T-helper 2 cell (primary cell): Measurements from ENCODE around the gene ADNP2.
"Not testable (repeated sequence)": the region's sequence is repeated elsewhere in the genome, so short reads cannot be mapped to it uniquely, and the experiment has no call there.

ENCODE experiments used
- DNase-seq, 5 experiments: peaks; one replicate each; pipeline versions ENCODE4 v3.0.0 to v3.0.0-alpha.2; 2012 to 2022

Gene ADNP2

GRCh38 chr18:80145196-80145804 lies 36.2 kb downstream of the ADNP2 start:
- no peak for DNase-seq

- DNase-seq: no peak
Observed at GRCh38 chr18:80147037-80147417, 38.0 kb downstream of the ADNP2 start.

DNA sequence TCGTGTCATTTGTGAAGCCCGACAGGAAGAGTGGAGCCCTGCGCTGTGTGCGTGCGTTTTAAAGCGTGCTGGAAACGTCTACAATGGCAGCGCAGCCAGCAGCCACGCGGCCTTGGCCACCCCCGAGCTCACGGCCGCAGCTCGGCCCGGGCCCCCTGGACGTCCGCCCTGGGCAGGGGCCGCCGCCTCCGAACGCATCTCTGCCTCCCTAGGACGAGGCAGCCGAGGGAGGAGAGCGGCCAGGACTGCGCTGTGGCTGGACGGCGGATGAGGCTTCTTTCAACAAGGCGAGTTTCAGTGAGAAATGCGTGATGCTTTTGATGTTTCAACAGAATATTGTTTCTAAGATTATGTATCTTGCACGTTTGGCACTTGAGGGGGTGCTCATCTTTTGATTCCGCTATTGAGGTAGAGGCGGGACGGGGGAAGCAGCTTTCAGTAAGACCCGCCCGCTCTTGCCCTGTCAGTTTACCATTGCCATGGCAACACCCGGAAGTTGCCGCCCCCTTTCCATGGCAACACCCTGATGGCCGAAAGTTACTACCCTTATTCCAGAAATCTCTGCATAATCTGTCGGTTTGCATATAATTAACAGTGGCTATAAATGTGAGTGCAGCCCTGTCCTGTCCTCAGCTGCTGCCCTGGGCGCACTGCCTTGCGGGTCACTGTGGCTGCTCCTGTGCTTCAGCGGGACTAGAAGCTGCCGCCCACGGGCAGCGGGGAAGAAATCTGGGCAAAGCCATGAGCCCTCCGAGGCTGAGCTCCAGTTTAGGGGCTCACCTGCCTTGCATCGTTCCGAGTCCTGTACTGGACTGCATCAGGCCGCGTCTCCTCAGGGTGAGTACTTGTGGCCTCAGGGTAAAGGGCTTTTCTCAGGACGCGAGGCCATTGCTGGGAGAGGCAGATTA lies 38.6 kb downstream of the ADNP2 start:
- DNase-seq: peak in 4 of 5 experiments; percentile 54 to 85 (median 64)

GRCh38 chr18:80148326-80149199 lies 39.5 kb downstream of the ADNP2 start:
- DNase-seq: no peak

- no peak for DNase-seq
Observed at GRCh38 chr18:80149667-80150066, 40.6 kb downstream of the ADNP2 start.

DNA sequence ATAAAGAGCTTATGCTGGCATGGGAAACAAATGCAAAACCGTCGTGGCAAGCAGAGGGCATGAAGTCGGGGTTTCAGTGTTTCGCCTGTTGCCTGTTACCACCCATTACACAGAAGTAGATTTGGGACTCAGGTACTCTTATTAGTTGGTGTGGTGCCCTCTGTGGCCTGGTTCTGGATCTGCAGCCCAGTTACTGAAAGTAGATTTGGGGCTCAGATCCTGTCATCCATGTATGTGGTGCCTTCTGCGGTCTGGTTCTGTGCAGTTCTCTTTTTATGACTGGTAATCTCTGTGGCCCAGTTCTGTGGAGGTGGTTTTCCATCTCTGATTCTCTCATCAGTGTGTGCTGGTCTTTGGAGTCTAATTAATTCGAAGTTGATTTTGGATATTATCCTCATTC lies 45.2 kb downstream of the ADNP2 start:
- peak in 2 of 5 experiments; percentile 31 to 75 for DNase-seq

GRCh38 chr18:80157708-80158343 lies 48.8 kb downstream of the ADNP2 start:
- peak; percentile 31 to 76 (median 52) for DNase-seq

DNA sequence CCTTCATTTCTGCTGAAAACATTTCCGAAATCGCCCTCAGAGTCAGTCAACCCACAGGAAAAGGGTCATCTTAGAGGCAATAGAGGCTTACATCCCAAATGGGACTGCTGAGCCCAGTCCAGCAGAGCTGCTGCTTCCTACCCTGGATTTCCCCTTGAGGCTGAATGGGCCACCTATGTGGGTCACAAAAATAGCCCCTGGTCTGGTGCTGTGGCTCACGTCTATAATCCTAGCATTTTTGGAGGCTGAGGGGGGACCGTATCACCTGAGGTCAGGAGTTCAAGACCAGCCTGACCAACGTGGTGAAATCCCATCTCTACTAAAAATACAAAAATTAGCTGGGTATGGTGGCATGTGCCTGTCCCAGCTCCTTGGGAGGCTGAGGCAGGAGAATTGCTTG lies 49.3 kb downstream of the ADNP2 start:
- no peak for DNase-seq

DNA sequence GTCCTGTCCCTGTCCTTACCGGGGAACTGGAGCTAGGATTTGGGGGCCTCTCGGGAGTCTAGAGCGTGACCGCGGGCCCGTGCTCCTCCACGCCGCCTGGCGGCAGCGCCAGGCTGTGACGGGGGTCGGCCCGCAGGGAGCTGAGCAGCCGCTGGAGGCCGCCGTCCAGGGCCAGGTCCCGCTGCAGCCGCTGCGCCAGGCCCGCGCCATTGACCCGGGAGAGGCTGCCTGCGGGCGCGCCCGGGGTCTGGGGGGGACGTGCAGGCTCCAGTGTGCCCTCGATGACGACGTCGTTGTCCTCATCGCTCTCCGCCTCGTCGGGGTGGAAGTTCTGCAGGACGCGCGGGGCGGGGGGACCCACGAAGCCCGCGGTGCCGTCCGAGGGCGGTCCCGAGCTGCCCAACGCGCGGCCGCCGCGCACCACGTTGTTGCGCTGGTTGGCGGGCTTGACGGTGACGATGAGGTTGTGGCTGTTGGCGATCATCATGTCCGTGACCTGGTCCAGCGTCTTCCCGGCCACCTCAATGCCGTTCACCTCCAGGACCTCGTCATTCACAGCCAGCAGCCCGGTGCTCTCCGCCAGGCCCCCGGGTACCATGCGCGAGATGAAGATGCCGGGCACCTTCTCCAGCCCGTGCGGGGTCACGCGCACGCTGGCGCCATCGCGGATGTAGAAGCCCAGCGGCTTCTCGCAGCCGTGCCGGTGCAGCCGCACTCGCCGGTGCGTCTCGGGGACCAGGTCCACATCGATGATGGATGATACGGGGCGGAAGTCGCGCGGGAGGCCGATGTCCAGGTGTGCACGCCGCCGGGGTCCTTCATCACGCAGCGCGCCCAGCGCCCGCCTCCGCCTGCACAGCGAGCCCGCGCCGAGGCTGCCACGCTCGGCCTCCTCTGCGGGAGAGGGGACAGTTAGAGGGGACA lies 50.9 kb downstream of the ADNP2 start:
- DNase-seq: peak in 3 of 5 experiments; percentile 24 to 61 (median 24)

DNA sequence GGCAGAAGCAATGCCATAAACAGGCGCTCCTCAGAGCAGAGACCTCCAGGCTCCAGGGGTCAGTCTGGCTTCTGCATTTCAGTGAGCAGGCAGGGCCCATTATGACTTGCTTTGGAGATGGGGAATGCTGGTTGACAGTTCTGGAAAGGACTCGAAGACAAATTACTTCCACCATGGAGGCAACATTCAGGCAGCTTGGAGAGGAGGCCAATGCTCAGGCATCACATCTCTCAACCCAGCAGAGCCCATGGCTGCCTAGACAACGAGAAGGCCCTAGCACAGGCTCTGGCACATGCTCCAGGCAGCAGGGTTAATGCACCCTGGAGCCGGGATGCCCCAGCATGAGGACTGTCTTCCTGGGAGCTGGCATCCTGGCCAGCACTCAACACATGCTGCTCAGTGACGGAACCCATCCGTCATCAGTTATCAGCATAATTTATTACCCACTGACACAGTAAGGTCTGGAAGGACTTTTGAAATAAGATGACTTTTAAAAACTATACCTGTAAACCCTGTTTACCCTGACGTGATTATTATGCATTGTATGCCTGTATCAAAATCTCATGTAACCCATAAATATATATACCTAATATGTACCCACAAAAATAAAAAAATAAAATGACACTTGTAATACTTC lies 52.8 kb downstream of the ADNP2 start:
- no peak for DNase-seq

DNA sequence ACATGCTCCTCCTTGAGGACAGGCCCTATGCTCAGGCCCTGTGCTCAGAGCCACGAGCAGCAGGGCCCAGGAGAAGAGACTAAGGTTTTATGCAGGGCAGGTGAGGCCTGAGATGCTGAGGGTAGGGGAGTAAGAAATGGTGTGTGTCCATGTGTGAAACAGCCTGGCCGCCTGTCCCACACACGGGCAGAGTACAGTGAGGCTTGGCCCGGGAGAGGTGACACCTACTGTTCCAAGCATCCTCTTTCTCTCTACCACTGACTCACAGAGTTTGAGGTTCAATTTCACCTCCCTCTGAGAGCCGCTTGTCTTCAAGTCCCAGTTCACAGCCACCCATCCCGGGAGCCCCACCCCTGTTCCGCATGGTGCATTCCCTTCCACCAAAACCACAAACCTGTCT lies 54.1 kb downstream of the ADNP2 start:
- no peak for DNase-seq

GRCh38 chr18:80164727-80165355 lies 55.8 kb downstream of the ADNP2 start:
- DNase-seq: not testable (repeated sequence)

DNA sequence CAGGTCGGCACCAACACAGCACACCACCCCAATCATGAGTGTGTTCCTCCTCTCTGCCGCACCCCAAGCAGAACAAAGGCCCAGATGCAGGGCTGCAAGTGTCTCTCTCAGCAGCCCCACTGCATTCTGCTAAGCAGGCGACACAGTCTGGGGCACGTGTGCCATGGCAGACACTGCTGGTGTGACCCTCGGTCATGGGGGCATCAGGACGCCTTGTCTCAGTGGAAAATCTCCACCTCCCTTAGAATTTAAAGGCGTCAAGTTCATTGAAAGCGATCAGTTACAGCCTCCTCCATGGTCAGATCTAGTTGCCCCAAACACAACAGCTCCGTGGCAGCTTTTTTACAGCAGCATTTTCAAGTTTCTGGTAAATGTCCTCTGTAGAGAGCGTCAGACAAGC lies 57.2 kb downstream of the ADNP2 start:
- no peak for DNase-seq

DNA sequence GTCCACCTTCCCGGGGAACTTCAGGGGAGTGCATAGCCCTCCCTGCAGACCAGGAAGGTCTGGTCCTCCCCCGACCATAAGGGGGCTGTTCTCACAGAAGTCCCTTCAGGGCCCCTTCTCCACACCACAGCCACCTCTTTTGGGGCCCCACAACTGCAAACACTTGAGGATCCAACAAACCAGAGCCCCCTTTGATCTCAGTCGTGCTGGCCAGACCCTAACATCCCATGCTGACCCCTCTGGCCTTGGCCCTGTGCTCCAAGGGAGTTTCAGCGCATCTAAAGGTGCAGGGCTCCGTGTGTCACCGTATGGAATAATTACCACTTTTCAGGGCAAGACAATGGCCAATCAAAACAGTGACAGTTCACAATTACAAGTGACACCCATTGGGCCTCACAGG lies 57.7 kb downstream of the ADNP2 start:
- DNase-seq: no peak

DNA sequence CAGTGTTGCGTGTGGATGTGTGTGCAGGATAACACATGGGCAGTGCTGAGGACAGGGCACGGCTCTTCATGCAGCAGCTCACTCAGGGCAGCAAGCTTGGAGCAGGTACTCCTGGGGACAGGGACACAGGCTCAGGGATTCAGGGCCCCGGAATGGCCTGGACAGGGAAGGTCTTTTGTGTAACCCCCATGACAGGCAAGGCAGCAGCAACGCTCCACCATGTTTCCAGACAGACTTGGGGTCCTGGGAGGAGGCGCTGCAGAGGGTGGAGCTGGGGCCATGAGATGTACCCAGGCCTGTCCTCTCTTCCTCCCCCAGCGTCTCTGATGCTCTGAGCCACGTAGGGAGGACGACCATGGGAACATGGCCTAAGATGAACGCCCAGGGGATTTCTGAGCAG lies 58.3 kb downstream of the ADNP2 start:
- DNase-seq: no peak

DNA sequence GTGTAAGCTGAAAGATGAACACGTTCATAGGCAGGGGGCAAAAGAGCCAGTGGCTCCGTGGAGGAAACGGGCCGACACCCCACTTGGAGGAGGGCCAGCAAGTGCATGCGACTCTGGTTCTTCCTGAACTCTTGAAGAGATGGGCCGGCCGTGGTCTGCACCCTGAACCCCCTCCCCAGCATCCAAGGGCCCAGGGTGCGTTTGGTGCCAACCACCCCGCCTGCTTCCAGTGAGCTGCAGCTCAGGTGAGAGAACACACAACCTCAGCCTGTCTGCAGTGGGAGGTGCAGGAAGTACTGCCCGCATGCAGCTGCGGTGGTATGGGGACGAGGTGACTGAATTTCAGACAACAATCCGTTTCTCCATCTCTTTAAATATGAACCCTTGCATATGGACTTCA lies 58.9 kb downstream of the ADNP2 start:
- peak in 1 of 5 experiments; percentile 34 for DNase-seq

- DNase-seq: peak in 1 of 5 experiments; percentile 21
Observed at GRCh38 chr18:80168346-80168745, 59.3 kb downstream of the ADNP2 start.

GRCh38 chr18:80168982-80169381 lies 59.9 kb downstream of the ADNP2 start:
- no peak for DNase-seq

- DNase-seq: no peak
Observed at GRCh38 chr18:80169607-80170006, 60.5 kb downstream of the ADNP2 start.

DNA sequence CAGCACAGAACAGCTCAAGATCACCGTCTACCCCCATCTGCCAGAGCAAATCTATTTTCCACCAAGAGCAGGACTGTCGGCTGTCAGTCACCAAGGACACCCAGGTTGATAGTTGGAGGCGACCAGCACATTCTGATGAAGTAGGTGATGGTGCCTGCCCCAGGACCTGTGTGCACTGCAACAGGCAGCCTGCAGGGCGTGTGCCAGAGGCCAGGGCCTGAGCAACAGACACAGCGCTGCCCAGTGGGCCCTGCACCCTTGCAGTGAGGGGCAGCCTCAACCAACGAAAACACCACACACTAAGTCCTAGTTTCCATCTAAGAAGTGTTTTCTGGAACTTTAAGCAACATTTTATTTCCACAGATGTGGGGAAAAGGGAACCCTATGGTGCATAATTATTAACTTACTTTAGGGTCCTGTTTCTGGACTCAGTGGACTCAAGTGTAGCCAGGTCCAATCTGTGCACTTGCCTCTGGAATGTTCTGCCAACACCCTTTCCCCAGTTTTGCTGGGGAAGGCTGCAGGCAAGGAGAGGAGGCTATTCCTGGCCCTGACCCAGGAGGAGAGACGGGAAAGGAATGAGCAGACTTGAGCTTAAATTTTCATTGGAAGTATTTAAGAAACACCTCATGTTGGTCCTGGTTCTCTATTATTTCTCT lies 61.5 kb downstream of the ADNP2 start:
- DNase-seq: no peak
